Suprapubic skin (tissue), 4 donors: ENCODE measurements around the gene AAK1. TPM values are rescaled to one million over a fixed set of nuclear protein-coding genes. Genes with fewer than 3 reads are reported as not detected.

Source experiments
- DNase-seq, 2 donors: peaks; one replicate each; pipeline ENCODE4 v3.0.0-alpha.2; 2019; ENCODE audit warnings: low spot score in 2 of 2
- H3K27ac ChIP-seq: fragments of 200-600 bp; sonication (generic); one replicate; pipeline ENCODE4 v1.5.1; 2019
- H3K27me3 ChIP-seq: fragments of 200-600 bp; sonication (generic); one replicate; pipeline ENCODE4 v1.5.1; 2019
- H3K36me3 ChIP-seq: fragments of 200-600 bp; sonication (generic); one replicate; pipeline ENCODE4 v1.5.1; 2019
- H3K4me1 ChIP-seq: fragments of 200-600 bp; sonication (generic); one replicate; pipeline ENCODE4 v1.5.1; 2019
- H3K4me3 ChIP-seq: fragments of 200-600 bp; sonication (generic); one replicate; pipeline ENCODE4 v1.5.1; 2019; ENCODE audit warnings: mild to moderate bottlenecking
- H3K9me3 ChIP-seq: fragments of 200-600 bp; sonication (generic); one replicate; pipeline ENCODE4 v1.5.1; 2019
- EP300 ChIP-seq: sonication (generic); formaldehyde crosslinking; IDR thresholded peaks from one replicate; pipeline ENCODE4 v1.6.1; 2017; ENCODE audit warnings: antibody characterized with exemption
- POLR2A ChIP-seq, 2 donors: fragments of 450-650 bp; IDR thresholded peaks; one replicate each; pipeline ENCODE4 v1.6.1; 2017; ENCODE audit warnings: antibody characterized with exemption in 2 of 2, mild to moderate bottlenecking in 2 of 2, moderate library complexity in 2 of 2
- POLR2AphosphoS5 ChIP-seq, 3 donors: sonication (generic); formaldehyde crosslinking; IDR thresholded peaks; one replicate each; pipeline ENCODE4 v1.6.1; 2017; ENCODE audit warnings: antibody characterized with exemption in 3 of 3
- WGBS: methylation state at CpG from one replicate; pipeline ENCODE4 v1.1.5; 2018; 5-methylcytosine and 5-hydroxymethylcytosine counted together
- total RNA-seq, 4 donors: library from RNA; depleted of rRNA; stranded (reverse); fragments of >200 nt; gene quantifications; one replicate each; pipeline ENCODE4 v1.1.0, GENCODE V29; 2016
- TF ChIP-seq, protein P1 (sequence below), 2 donors: fragments of 200-600 bp in 1 of 2; fragments of 450-650 bp in 1 of 2; sonication (generic) in 1 of 2; IDR thresholded peaks; one replicate each; pipeline ENCODE4 v1.5.1; 2016 to 2019; ENCODE audit warnings: antibody characterized with exemption in 2 of 2, mild to moderate bottlenecking in 1 of 2, moderate library complexity in 1 of 2

AAK1 gene
- total RNA-seq, 4 donors from 2014 or later: 26.4 to 48.4 (median 32.7) TPM

DNA sequence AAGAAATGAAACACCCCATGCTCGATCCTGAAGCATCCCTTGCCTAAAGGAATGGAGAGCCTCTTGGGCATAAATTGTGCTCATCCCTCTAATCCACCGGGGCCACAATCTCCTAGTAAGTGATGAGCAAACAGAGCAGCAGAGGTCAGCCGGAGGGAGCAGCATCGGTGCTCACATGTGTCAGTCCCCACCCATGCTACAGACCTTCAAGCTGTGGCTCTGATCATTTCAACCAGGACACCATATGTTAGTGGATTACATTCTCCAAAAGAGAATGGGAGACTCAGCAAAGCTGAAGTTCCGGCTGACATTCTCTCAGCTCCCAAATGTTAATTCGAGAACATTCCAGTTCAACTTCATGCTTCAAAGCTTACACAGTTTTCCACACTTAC lies 75.6 kb downstream of the AAK1 start:
- TF ChIP-seq POLR2A (IDR thresholded peaks at IDR 0.05): no peak
- no peak for TF ChIP-seq EP300
- TF ChIP-seq POLR2AphosphoS5 (IDR thresholded peaks at IDR 0.05): no peak
- TF ChIP-seq, protein P1, sequence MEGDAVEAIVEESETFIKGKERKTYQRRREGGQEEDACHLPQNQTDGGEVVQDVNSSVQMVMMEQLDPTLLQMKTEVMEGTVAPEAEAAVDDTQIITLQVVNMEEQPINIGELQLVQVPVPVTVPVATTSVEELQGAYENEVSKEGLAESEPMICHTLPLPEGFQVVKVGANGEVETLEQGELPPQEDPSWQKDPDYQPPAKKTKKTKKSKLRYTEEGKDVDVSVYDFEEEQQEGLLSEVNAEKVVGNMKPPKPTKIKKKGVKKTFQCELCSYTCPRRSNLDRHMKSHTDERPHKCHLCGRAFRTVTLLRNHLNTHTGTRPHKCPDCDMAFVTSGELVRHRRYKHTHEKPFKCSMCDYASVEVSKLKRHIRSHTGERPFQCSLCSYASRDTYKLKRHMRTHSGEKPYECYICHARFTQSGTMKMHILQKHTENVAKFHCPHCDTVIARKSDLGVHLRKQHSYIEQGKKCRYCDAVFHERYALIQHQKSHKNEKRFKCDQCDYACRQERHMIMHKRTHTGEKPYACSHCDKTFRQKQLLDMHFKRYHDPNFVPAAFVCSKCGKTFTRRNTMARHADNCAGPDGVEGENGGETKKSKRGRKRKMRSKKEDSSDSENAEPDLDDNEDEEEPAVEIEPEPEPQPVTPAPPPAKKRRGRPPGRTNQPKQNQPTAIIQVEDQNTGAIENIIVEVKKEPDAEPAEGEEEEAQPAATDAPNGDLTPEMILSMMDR (IDR thresholded peaks at IDR 0.05): no peak
- DNase-seq: no peak
- no peaks in the 10 kb centered on the region for H3K27me3 ChIP-seq
- H3K4me1 ChIP-seq: peaks cover 44% of the 10 kb centered on the region
- H3K27ac ChIP-seq: no peak overlapping the region
- 83% methylated on average over 6 of the region's 6 CpGs for WGBS
- H3K36me3 ChIP-seq: no peaks in the 10 kb centered on the region
- H3K4me3 ChIP-seq: no peak overlapping the region
- H3K9me3 ChIP-seq: no peaks in the 10 kb centered on the region

DNA sequence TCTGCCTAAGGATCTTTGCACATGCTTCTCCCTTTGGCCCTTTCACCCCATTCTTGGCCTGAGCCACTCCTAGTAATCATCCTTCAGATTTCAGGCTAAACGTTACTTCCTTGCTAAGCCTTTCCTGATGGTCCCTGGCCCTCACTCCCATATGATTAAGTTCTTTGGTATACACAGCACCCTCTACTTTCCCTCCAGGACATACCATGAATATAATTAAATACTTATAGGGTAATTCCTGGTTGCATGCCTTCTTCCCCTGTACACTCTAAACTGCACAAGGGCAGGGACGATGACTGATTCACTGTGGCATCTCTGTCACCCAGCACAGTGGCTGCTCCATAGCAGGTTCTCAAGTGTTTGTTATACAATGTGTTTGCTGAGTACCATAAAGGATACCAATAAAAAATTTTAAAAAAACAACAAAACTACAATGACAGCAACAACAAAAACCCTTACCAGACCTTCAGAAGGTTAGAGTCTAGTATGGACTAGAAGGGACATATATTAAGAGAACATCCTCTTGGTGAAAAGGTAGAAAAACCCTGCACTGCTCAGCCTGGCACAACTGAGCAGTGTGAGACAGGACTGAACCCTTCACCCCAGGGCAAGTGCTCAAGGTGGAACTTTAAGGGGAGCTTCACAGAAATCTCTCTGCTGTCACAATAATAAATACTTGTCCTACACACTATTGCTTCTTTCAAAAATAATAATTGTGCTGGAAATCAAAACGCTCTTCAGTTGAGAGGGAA lies 76.2 kb downstream of the AAK1 start:
- 72% methylated on average over 3 of the region's 3 CpGs for whole genome bisulfite sequencing
- H3K9me3 ChIP-seq: no peaks in the 10 kb centered on the region
- TF ChIP-seq POLR2A (IDR thresholded peaks at IDR 0.05) (no peak), POLR2AphosphoS5 (IDR thresholded peaks at IDR 0.05) (no peak), EP300 (no peak)
- TF ChIP-seq, protein P1 (IDR thresholded peaks at IDR 0.05): no peak
- no peaks in the 10 kb centered on the region for H3K27me3 ChIP-seq
- H3K4me3 ChIP-seq: no peak overlapping the region
- H3K27ac ChIP-seq: no peak overlapping the region
- H3K36me3 ChIP-seq: no peaks in the 10 kb centered on the region
- peaks cover 41% of the 10 kb centered on the region for H3K4me1 ChIP-seq
- no peak for DNase-seq

DNA sequence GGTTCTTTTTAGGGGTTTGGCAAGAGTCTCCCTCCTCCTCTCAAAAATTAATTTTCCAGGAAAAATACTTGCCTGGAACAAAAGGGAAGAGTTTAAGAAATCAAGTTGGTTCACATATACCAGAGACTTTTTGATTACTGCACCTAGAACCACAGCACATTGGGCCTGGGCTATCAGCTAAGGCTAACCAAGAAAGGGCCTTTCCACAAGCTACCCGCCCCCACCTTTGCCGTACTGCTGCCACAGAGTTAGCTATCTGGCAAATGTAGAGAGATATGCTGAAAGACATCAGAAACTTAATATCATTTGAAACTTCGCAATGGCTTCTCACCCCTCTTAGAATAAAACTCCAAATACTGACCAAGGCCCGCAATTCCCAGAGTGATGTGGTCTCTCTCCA lies 76.9 kb downstream of the AAK1 start:
- TF ChIP-seq EP300: no peak
- no peak for TF ChIP-seq POLR2A (IDR thresholded peaks at IDR 0.05)
- no peak for TF ChIP-seq POLR2AphosphoS5 (IDR thresholded peaks at IDR 0.05)
- TF ChIP-seq, protein P1 (IDR thresholded peaks at IDR 0.05): no peak
- no peak for DNase-seq
- Histone ChIP-seq H3K27me3 (no peaks in the 10 kb centered on the region), H3K4me1 (peaks cover 35% of the 10 kb centered on the region), H3K4me3 (no peak overlapping the region), H3K36me3 (no peaks in the 10 kb centered on the region), H3K9me3 (no peaks in the 10 kb centered on the region), H3K27ac (no peak overlapping the region)
- 94% methylated on average over 4 of the region's 4 CpGs for WGBS

DNA sequence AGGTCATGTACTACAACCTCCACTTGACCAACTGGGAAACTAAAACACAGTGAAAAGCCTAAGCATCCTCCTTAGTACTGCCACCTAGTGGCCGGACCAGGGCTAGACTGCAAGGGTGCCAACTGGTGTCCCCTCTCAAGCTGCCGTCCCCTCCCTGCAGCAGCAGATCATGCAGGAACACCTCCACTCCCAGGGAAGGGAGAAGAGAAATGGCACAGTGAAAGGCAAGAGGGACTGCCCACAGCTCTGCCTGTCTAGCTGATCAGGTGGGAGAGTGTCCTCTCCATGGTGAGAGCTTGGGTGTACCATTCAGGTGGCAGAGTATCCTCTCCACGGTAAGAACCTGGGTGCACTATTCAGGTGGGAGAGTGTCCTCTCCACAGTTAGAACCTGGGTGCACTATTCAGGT lies 78.1 kb downstream of the AAK1 start:
- no peak overlapping the region for H3K27ac ChIP-seq
- no peak overlapping the region for H3K4me3 ChIP-seq
- H3K9me3 ChIP-seq: no peaks in the 10 kb centered on the region
- whole genome bisulfite sequencing: 34% methylated on average over 2 of the region's 3 CpGs
- H3K4me1 ChIP-seq: peaks cover 26% of the 10 kb centered on the region
- no peaks in the 10 kb centered on the region for H3K27me3 ChIP-seq
- DNase-seq: no peak
- no peak for TF ChIP-seq POLR2AphosphoS5 (IDR thresholded peaks at IDR 0.05)
- no peak for TF ChIP-seq EP300
- TF ChIP-seq, protein P1 (IDR thresholded peaks at IDR 0.05): peak in 1 of 2 donors; percentile 64
- TF ChIP-seq POLR2A (IDR thresholded peaks at IDR 0.05): no peak
- H3K36me3 ChIP-seq: no peaks in the 10 kb centered on the region

DNA sequence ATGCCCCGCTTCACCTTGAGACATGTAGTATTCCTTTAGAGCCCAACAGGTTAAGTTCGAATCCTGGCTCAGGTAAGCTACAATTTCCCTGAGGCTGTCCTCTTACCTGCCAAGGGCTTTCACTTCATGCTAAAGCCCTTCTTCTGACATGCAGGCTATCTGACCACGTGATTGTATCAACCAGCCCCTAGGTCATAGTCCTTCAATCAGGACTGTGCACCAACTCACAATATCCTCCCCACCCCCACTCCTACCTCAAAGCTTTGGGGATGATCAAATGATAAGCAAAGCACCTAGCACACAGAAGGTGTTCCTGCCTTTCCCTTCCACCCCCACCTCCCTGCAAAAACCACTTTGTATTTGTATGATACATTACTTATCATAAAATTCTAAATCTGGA lies 78.9 kb downstream of the AAK1 start:
- H3K4me3 ChIP-seq: no peak overlapping the region
- no peak for DNase-seq
- TF ChIP-seq POLR2A (IDR thresholded peaks at IDR 0.05) (no peak), EP300 (no peak), POLR2AphosphoS5 (IDR thresholded peaks at IDR 0.05) (no peak)
- TF ChIP-seq, protein P1 (IDR thresholded peaks at IDR 0.05): no peak
- 60% methylated on average over 3 of the region's 3 CpGs for WGBS
- H3K4me1 ChIP-seq: peaks cover 22% of the 10 kb centered on the region
- no peaks in the 10 kb centered on the region for H3K27me3 ChIP-seq
- H3K36me3 ChIP-seq: no peaks in the 10 kb centered on the region
- H3K27ac ChIP-seq: no peak overlapping the region
- no peaks in the 10 kb centered on the region for H3K9me3 ChIP-seq
